PC-3 (cell line): ENCODE results near the gene KLHL9.
"Not testable (repeated sequence)": the region's sequence is repeated elsewhere in the genome, so short reads cannot be mapped to it uniquely, and the experiment has no call there.

ENCODE experiments used
- CTCF ChIP-seq: fragments of 300-600 bp; sonication (generic); conservative IDR thresholded peaks from 2 replicates; pipeline ENCODE4 v1.5.1; 2017; ENCODE audit warnings: antibody characterized with exemption, low read depth, mild to moderate bottlenecking, low read length
- EZH2 ChIP-seq: fragments of 300-600 bp; sonication (generic); IDR thresholded peaks from one replicate; pipeline ENCODE4 v1.6.1; 2017; ENCODE audit warnings: antibody characterized with exemption, mild to moderate bottlenecking, low read length; ENCODE audit not compliant: unreplicated experiment
- EZH2phosphoT487 ChIP-seq: fragments of 300-600 bp; sonication (generic); IDR thresholded peaks from 2 replicates; pipeline ENCODE4 v1.6.1; 2018; ENCODE audit warnings: mild to moderate bottlenecking, antibody characterized with exemption, low read length, borderline replicate concordance

GRCh38 chr9:21367169-21367568, 32.0 kb upstream of the KLHL9 start:
- TF ChIP-seq CTCF, EZH2, EZH2phosphoT487: not testable (repeated sequence)
